IMR-90 (cell line): ENCODE results near the gene SGCA. TPM values are rescaled to one million over a fixed set of nuclear protein-coding genes. Genes with fewer than 3 reads are reported as not detected.

Source experiments
- ATAC-seq: fragments of 200-7000 bp; cut with Tn5 transposase; 2 replicates; pipeline ENCODE4 v1.9.1; 2020; ENCODE audit warnings: low read depth, mild to moderate bottlenecking, moderate library complexity
- BruUV-seq: library from RNA; stranded (reverse); fragments of 400-500 nt; replicated peaks from 2 replicates; lab custom pipeline; 2021; lab: Mats Ljungman, UMichigan
- CTCF ChIA-PET: fragments of 300-600 bp; formaldehyde crosslinking; extraction: SDS; loops from one replicate; lab custom pipeline; 2021; ENCODE audit warnings: antibody characterized with exemption; lab: Yijun Ruan, JAX
- POLR2A ChIA-PET: fragments of 300-600 bp; sonication (Branson Sonifier 250); formaldehyde crosslinking; loops from one replicate; lab custom pipeline; 2022; ENCODE audit warnings: antibody characterized with exemption; ENCODE audit not compliant: unreplicated experiment; lab: Charles Lee
- DNase-seq: peaks from one replicate; pipeline ENCODE4 v3.0.0; 2013
- H2AFZ ChIP-seq: replicated peaks from 2 replicates; pipeline ENCODE3; 2013; ENCODE audit warnings: low read length, mild to moderate bottlenecking; ENCODE audit not compliant: poor library complexity
- H2AK5ac ChIP-seq: 2 replicates; pipeline ENCODE4 v1.6.1; 2013; ENCODE audit warnings: low read depth, low read length, inconsistent platforms
- H2AK9ac ChIP-seq: replicated peaks from 2 replicates; pipeline ENCODE3; 2013; ENCODE audit warnings: mild to moderate bottlenecking, low read depth, low read length, moderate library complexity; ENCODE audit not compliant: poor library complexity
- H2BK120ac ChIP-seq: 2 replicates; pipeline ENCODE4 v1.6.1; 2013; ENCODE audit warnings: low read depth, low read length, inconsistent platforms
- H2BK15ac ChIP-seq: 3 replicates; pipeline ENCODE4 v1.6.1; 2013; ENCODE audit warnings: low read depth, low read length, inconsistent platforms
- H2BK20ac ChIP-seq: 2 replicates; pipeline ENCODE4 v1.6.1; 2013; ENCODE audit warnings: low read depth, mild to moderate bottlenecking, inconsistent platforms, low read length, moderate library complexity
- H2BK5ac ChIP-seq: 2 replicates; pipeline ENCODE4 v1.6.1; 2013; ENCODE audit warnings: mild to moderate bottlenecking, low read depth, low read length, inconsistent platforms; ENCODE audit not compliant: poor library complexity, severe bottlenecking
- H3K14ac ChIP-seq: replicated peaks from 2 replicates; pipeline ENCODE4 v1.6.1; 2013; ENCODE audit warnings: low read depth, low read length, inconsistent platforms
- H3K18ac ChIP-seq: 2 replicates; pipeline ENCODE4 v1.6.1; 2013; ENCODE audit warnings: low read depth, low read length, control low read depth
- H3K23ac ChIP-seq: 2 replicates; pipeline ENCODE4 v1.6.1; 2013; ENCODE audit warnings: low read depth, low read length, inconsistent platforms
- H3K27ac ChIP-seq: 2 replicates; pipeline ENCODE4 v1.5.1; 2013; ENCODE audit warnings: mild to moderate bottlenecking, control low read depth, low read length; ENCODE audit not compliant: insufficient read depth
- H3K27me3 ChIP-seq: 2 replicates; pipeline ENCODE4 v1.6.1; 2013; ENCODE audit warnings: low read length; ENCODE audit not compliant: control insufficient read depth, insufficient read depth
- H3K36me3 ChIP-seq: 2 replicates; pipeline ENCODE4 v1.6.1; 2013; ENCODE audit warnings: low read length, mixed read lengths; ENCODE audit not compliant: control insufficient read depth, insufficient read depth
- H3K4ac ChIP-seq: 2 replicates; pipeline ENCODE4 v1.6.1; 2013; ENCODE audit warnings: low read depth, low read length, inconsistent platforms
- H3K4me1 ChIP-seq: 2 replicates; pipeline ENCODE4 v1.6.1; 2013; ENCODE audit warnings: low read length, mixed read lengths; ENCODE audit not compliant: control insufficient read depth, insufficient read depth
- H3K4me2 ChIP-seq: 2 replicates; pipeline ENCODE4 v1.6.1; 2013; ENCODE audit warnings: low read depth, mild to moderate bottlenecking, control low read depth, low read length, moderate library complexity
- H3K4me3 ChIP-seq: 2 replicates; pipeline ENCODE4 v1.5.1; 2013; ENCODE audit warnings: low read depth, mild to moderate bottlenecking, control low read depth, low read length, moderate library complexity; ENCODE audit not compliant: insufficient read depth
- H3K56ac ChIP-seq: 2 replicates; pipeline ENCODE4 v1.6.1; 2013; ENCODE audit warnings: low read length, inconsistent platforms; ENCODE audit not compliant: insufficient read depth; ENCODE audit errors: extremely low read depth
- H3K79me1 ChIP-seq, 2 experiments: 2 replicates each; pipeline ENCODE4 v1.6.1; 2013; ENCODE audit warnings: low read length in 2 of 2, inconsistent platforms in 1 of 2, low read depth in 1 of 2
- H3K9ac ChIP-seq: 2 replicates; pipeline ENCODE4 v1.6.1; 2013; ENCODE audit warnings: low read depth, low read length, control low read depth
- H3K9me1 ChIP-seq: 2 replicates; pipeline ENCODE4 v1.6.1; 2013; ENCODE audit warnings: low read length, inconsistent platforms; ENCODE audit not compliant: insufficient read depth
- H3K9me3 ChIP-seq: 2 replicates; pipeline ENCODE4 v1.6.1; 2013; ENCODE audit warnings: low read length; ENCODE audit not compliant: control insufficient read depth, insufficient read depth
- H4K20me1 ChIP-seq: 2 replicates; pipeline ENCODE4 v1.6.1; 2013; ENCODE audit warnings: low read length, inconsistent platforms; ENCODE audit not compliant: insufficient read depth
- H4K5ac ChIP-seq: 2 replicates; pipeline ENCODE4 v1.6.1; 2013; ENCODE audit warnings: mild to moderate bottlenecking, low read depth, low read length, control low read depth
- H4K8ac ChIP-seq, 2 experiments: 2 replicates each; pipeline ENCODE4 v1.6.1; 2013; ENCODE audit warnings: low read depth in 2 of 2, low read length in 2 of 2, control low read depth in 1 of 2, inconsistent platforms in 1 of 2
- H4K91ac ChIP-seq: 2 replicates; pipeline ENCODE4 v1.6.1; 2013; ENCODE audit warnings: low read depth, low read length, inconsistent platforms; ENCODE audit not compliant: insufficient read depth
- BHLHE40 ChIP-seq: fragments of 150-350 bp; IDR thresholded peaks from 2 replicates; pipeline ENCODE4 v1.6.1; 2016; ENCODE audit warnings: mild to moderate bottlenecking, low read depth, low read length
- CEBPB ChIP-seq: IDR thresholded peaks from 2 replicates; pipeline ENCODE4 v1.6.1; 2012; ENCODE audit warnings: low read depth, low read length, improper control_type of control experiment
- CHD1 ChIP-seq: IDR thresholded peaks from 2 replicates; pipeline ENCODE4 v1.6.1; 2012; ENCODE audit warnings: low read depth, low read length, improper control_type of control experiment
- CTCF ChIP-seq: conservative IDR thresholded peaks from 2 replicates; pipeline ENCODE4 v1.5.1; 2012; ENCODE audit warnings: mild to moderate bottlenecking, low read depth, low read length, improper control_type of control experiment
- FOS ChIP-seq: fragments of 150-350 bp; IDR thresholded peaks from 2 replicates; pipeline ENCODE4 v1.6.1; 2016; ENCODE audit warnings: low read depth, low read length
- MAFK ChIP-seq: IDR thresholded peaks from 2 replicates; pipeline ENCODE4 v1.6.1; 2012; ENCODE audit warnings: low read depth, low read length, improper control_type of control experiment
- MAZ ChIP-seq: IDR thresholded peaks from 2 replicates; pipeline ENCODE4 v1.6.1; 2012; ENCODE audit warnings: low read depth, mild to moderate bottlenecking, low read length, improper control_type of control experiment, moderate library complexity, borderline replicate concordance
- NFE2L2 ChIP-seq: fragments of 150-350 bp; IDR thresholded peaks from 2 replicates; pipeline ENCODE4 v1.6.1; 2016; ENCODE audit warnings: low read depth, mild to moderate bottlenecking, low read length
- POLR2A ChIP-seq: IDR thresholded peaks from 2 replicates; pipeline ENCODE4 v1.6.1; 2012; ENCODE audit warnings: mild to moderate bottlenecking, low read depth, low read length
- RAD21 ChIP-seq: IDR thresholded peaks from 2 replicates; pipeline ENCODE4 v1.6.1; 2012; ENCODE audit warnings: low read length, improper control_type of control experiment
- RCOR1 ChIP-seq: IDR thresholded peaks from 2 replicates; pipeline ENCODE4 v1.6.1; 2012; ENCODE audit warnings: mild to moderate bottlenecking, low read length, improper control_type of control experiment; ENCODE audit not compliant: insufficient replicate concordance
- RFX5 ChIP-seq: IDR thresholded peaks from 2 replicates; pipeline ENCODE4 v1.8.0; 2012; ENCODE audit warnings: low read depth, mild to moderate bottlenecking, low read length, moderate library complexity
- SMC3 ChIP-seq: fragments of 150-350 bp; IDR thresholded peaks from 2 replicates; pipeline ENCODE4 v1.6.1; 2016; ENCODE audit warnings: low read depth, mild to moderate bottlenecking, antibody characterized with exemption, low read length, moderate library complexity
- USF2 ChIP-seq: fragments of 150-350 bp; IDR thresholded peaks from 2 replicates; pipeline ENCODE4 v1.6.1; 2017; ENCODE audit warnings: mild to moderate bottlenecking, antibody characterized with exemption, low read length, low read depth
- WGBS, 2 experiments: methylation state at CpG; one replicate each; pipeline versions ENCODE4 v1.1.5 to v1.1.7; 2013; ENCODE audit warnings: missing lambda C conversion rate in 2 of 2; ENCODE audit not compliant: insufficient read length in 1 of 2; ENCODE audit errors: extremely low coverage in 2 of 2; 5-methylcytosine and 5-hydroxymethylcytosine counted together
- dilution Hi-C: fragments of 300-500 bp; cut with HindIII; formaldehyde crosslinking; loops from one replicate; pipeline ENCODE4 v1.14.3; 2018; ENCODE audit warnings: low sequenced_read_pairs; ENCODE audit not compliant: unreplicated experiment
- in situ Hi-C: fragments of 300-500 bp; cut with MboI; formaldehyde crosslinking; loops from 3 replicates; pipeline ENCODE4 v1.14.3; 2019; ENCODE audit warnings: low sequenced_read_pairs, inconsistent platforms, mixed read lengths
- intact Hi-C: fragments of 100-400 bp; cut with micrococcal nuclease; formaldehyde crosslinking; loops from 2 replicates; pipeline ENCODE4 v1.10.0; 2022
- polyA plus RNA-seq, 3 experiments: library from polyadenylated mRNA; depleted of rRNA; stranded (reverse); fragments of >200 nt; gene quantifications; 2 replicates each; pipeline ENCODE4 v1.2.3, GENCODE V29; 2012; ENCODE audit warnings: low replicate concordance in 1 of 3
- total RNA-seq: library from RNA; depleted of rRNA; stranded (reverse); fragments of >200 nt; gene quantifications from 2 replicates; pipeline ENCODE4 v1.2.3, GENCODE V29; 2012

Gene SGCA
- total and polyA plus RNA-seq, 2 of the 4 experiments (the other 2 are of a cell fraction): 0.19 TPM; not detected in 1

- Histone ChIP-seq H2BK5ac (no peak overlapping the region), H3K27ac (no peak overlapping the region), H4K5ac (no peak overlapping the region), H3K4ac (no peak overlapping the region), H3K4me2 (no peak overlapping the region), H3K9me3 (no peaks in the 10 kb centered on the region), H3K4me3 (no peak overlapping the region), H2AFZ (no peak overlapping the region), H3K14ac (no peak overlapping the region), H3K18ac (no peak overlapping the region), H3K79me1 (peaks cover 0 to 16% of the 10 kb centered on the region in 2 experiments; a peak in 1 of 4 replicates), H4K8ac (no peak overlapping the region), H3K9me1 (no peaks in the 10 kb centered on the region), H3K56ac (no peak overlapping the region), H2BK120ac (no peak overlapping the region), H4K20me1 (no peaks in the 10 kb centered on the region), H3K27me3 (no peaks in the 10 kb centered on the region), H2BK15ac (no peak overlapping the region), H3K4me1 (peaks cover 10% of the 10 kb centered on the region), H2AK9ac (no peak overlapping the region), H3K36me3 (no peaks in the 10 kb centered on the region), H2AK5ac (no peak overlapping the region), H2BK20ac (no peak overlapping the region), H3K23ac (no peak overlapping the region), H3K9ac (no peak overlapping the region), H4K91ac (no peak overlapping the region)
- in situ Hi-C loops: no loop called here
- ChIA-PET CTCF (no interaction called here), POLR2A (no interaction called here)
- no TSS peak for BruUV-seq
- TF ChIP-seq CEBPB: no peak
- no peak for TF ChIP-seq RCOR1
- no peak for TF ChIP-seq SMC3
- no peak for TF ChIP-seq RAD21
- TF ChIP-seq NFE2L2: no peak
- TF ChIP-seq CTCF: no peak
- TF ChIP-seq CHD1: no peak
- TF ChIP-seq MAFK: no peak
- no peak for TF ChIP-seq RFX5
- TF ChIP-seq POLR2A: no peak
- TF ChIP-seq MAZ: no peak
- TF ChIP-seq FOS: no peak
- TF ChIP-seq BHLHE40: no peak
- no peak for TF ChIP-seq USF2
- DNase-seq: no peak
- dilution Hi-C loops: no loop called here
- intact Hi-C loops: no loop called here
- 67% methylated on average over 2 of the region's 4 CpGs; no CpG with 5 or more reads in 1 of the 2 experiments for WGBS, 2 experiments
- no peak for ATAC-seq
Observed at GRCh38 chr17:50157891-50158290, 7.9 kb upstream of the SGCA start.
